GM23338 (cell line): ENCODE measurements around the gene ALDH16A1. TPM values are rescaled to one million over a fixed set of nuclear protein-coding genes. Genes with fewer than 3 reads are reported as not detected.

ENCODE experiments used
- ATAC-seq: fragments of 200-7000 bp; cut with Tn5 transposase; 3 replicates; pipeline ENCODE4 v1.9.1; 2020
- DNase-seq: peaks from one replicate; pipeline ENCODE4 v3.0.0-alpha.2; 2015; ENCODE audit warnings: low spot score
- H2AFZ ChIP-seq: fragments of 200-600 bp; sonication (generic); 2 replicates; pipeline ENCODE4 v1.8.0; 2016; ENCODE audit warnings: antibody characterized with exemption, mild to moderate bottlenecking, moderate library complexity
- H3F3A ChIP-seq: fragments of 200-600 bp; sonication (generic); replicated peaks from 2 replicates; pipeline ENCODE4 v1.8.0; 2017; ENCODE audit warnings: antibody characterized with exemption, mixed run types, low read depth
- H3K27ac ChIP-seq: fragments of 200-600 bp; sonication (generic); 2 replicates; pipeline ENCODE4 v1.6.1; 2016; ENCODE audit warnings: low read depth
- H3K27me3 ChIP-seq: fragments of 200-600 bp; sonication (generic); 2 replicates; pipeline ENCODE4 v1.8.0; 2016; ENCODE audit warnings: mild to moderate bottlenecking, mixed run types, moderate library complexity; ENCODE audit not compliant: insufficient read depth
- H3K36me3 ChIP-seq: fragments of 200-600 bp; sonication (generic); 2 replicates; pipeline ENCODE4 v1.8.0; 2016; ENCODE audit warnings: mild to moderate bottlenecking; ENCODE audit not compliant: insufficient read depth
- H3K4me1 ChIP-seq: fragments of 200-600 bp; sonication (generic); 2 replicates; pipeline ENCODE4 v1.8.0; 2016; ENCODE audit warnings: mild to moderate bottlenecking, moderate library complexity; ENCODE audit not compliant: insufficient read depth
- H3K4me2 ChIP-seq: fragments of 200-600 bp; sonication (generic); 2 replicates; pipeline ENCODE4 v1.7.1; 2017; ENCODE audit warnings: mixed run types
- H3K4me3 ChIP-seq: fragments of 200-600 bp; sonication (generic); 2 replicates; pipeline ENCODE4 v1.6.1; 2016; ENCODE audit warnings: mixed run types
- H3K79me2 ChIP-seq: fragments of 200-600 bp; sonication (generic); replicated peaks from 2 replicates; pipeline ENCODE4 v1.8.0; 2017; ENCODE audit warnings: mild to moderate bottlenecking; ENCODE audit not compliant: insufficient read depth
- H3K9me2 ChIP-seq: fragments of 200-600 bp; sonication (generic); 2 replicates; pipeline ENCODE4 v1.8.0; 2017; ENCODE audit not compliant: insufficient read depth
- H4K20me1 ChIP-seq: fragments of 200-600 bp; sonication (generic); replicated peaks from 2 replicates; pipeline ENCODE4 v1.8.0; 2017; ENCODE audit warnings: mild to moderate bottlenecking; ENCODE audit not compliant: insufficient read depth
- H3K27ac Mint-ChIP-seq: 2 replicates; pipeline ENCODE4 v1.8.0; 2020; ENCODE audit warnings: inconsistent platforms, mild to moderate bottlenecking, moderate library complexity, mixed read lengths
- H3K27me3 Mint-ChIP-seq: 3 replicates; pipeline ENCODE4 v1.8.0; 2022; ENCODE audit warnings: low read depth, mild to moderate bottlenecking, moderate library complexity, mixed read lengths, inconsistent platforms; ENCODE audit not compliant: insufficient read depth, poor library complexity
- H3K36me3 Mint-ChIP-seq: 3 replicates; pipeline ENCODE4 v1.8.0; 2021; ENCODE audit warnings: low read depth, mild to moderate bottlenecking, inconsistent platforms, moderate library complexity, mixed read lengths
- H3K4me1 Mint-ChIP-seq: 3 replicates; pipeline ENCODE4 v1.8.0; 2020; ENCODE audit warnings: mild to moderate bottlenecking, inconsistent platforms, mixed read lengths
- H3K4me3 Mint-ChIP-seq: 3 replicates; pipeline ENCODE4 v1.8.0; 2021; ENCODE audit warnings: moderate library complexity, mild to moderate bottlenecking, inconsistent platforms, mixed read lengths
- H3K9me3 Mint-ChIP-seq: 3 replicates; pipeline ENCODE4 v1.8.0; 2020; ENCODE audit warnings: moderate library complexity, mild to moderate bottlenecking, inconsistent platforms, mixed read lengths
- CREB1 ChIP-seq: fragments of 250-450 bp; sonication (Bioruptor Pico); IDR thresholded peaks from 2 replicates; pipeline ENCODE4 v1.5.0; 2020; ENCODE audit warnings: low read depth, mild to moderate bottlenecking, moderate library complexity
- EZH2 ChIP-seq: fragments of 200-600 bp; sonication (generic); IDR thresholded peaks from one replicate; pipeline ENCODE4 v1.8.0; 2017; ENCODE audit warnings: antibody characterized with exemption, mild to moderate bottlenecking, low read depth; ENCODE audit not compliant: unreplicated experiment
- EZH2phosphoT487 ChIP-seq: fragments of 200-600 bp; sonication (generic); IDR thresholded peaks from one replicate; pipeline ENCODE4 v1.8.1; 2018; ENCODE audit warnings: antibody characterized with exemption; ENCODE audit not compliant: unreplicated experiment
- JUNB ChIP-seq: IDR thresholded peaks from one replicate; pipeline ENCODE4 v1.6.1; 2016; ENCODE audit warnings: antibody characterized with exemption; ENCODE audit not compliant: unreplicated experiment
- NANOG ChIP-seq: IDR thresholded peaks from 2 replicates; pipeline ENCODE4 v1.6.1; 2016; ENCODE audit warnings: antibody characterized with exemption, borderline replicate concordance
- POLR2AphosphoS5 ChIP-seq: IDR thresholded peaks from 2 replicates; pipeline ENCODE4 v1.6.1; 2016; ENCODE audit warnings: antibody characterized with exemption, low read depth
- STAT1 ChIP-seq: IDR thresholded peaks from one replicate; pipeline ENCODE4 v1.6.1; 2016; ENCODE audit warnings: antibody characterized with exemption; ENCODE audit not compliant: unreplicated experiment
- ZNF114 ChIP-seq: fragments of 250-450 bp; sonication (Bioruptor Pico); IDR thresholded peaks from 2 replicates; pipeline ENCODE4 v1.5.0; 2020; ENCODE audit warnings: mild to moderate bottlenecking, moderate library complexity
- ZNF331 ChIP-seq: fragments of 250-450 bp; sonication (Bioruptor Pico); IDR thresholded peaks from 2 replicates; pipeline ENCODE4 v1.5.0; 2020; ENCODE audit warnings: low read depth, mild to moderate bottlenecking, moderate library complexity
- polyA plus RNA-seq: library from polyadenylated mRNA; unstranded; fragments of >200 nt; fragmentation: Nextera tagmentation; extraction: Ambion mirVana; gene quantifications from 2 replicates; pipeline ENCODE4 v1.2.1, GENCODE V29; 2016
- total RNA-seq: library from RNA; depleted of rRNA; stranded (reverse); fragments of >200 nt; shearing (Covaris generic); gene quantifications from 2 replicates; pipeline ENCODE4 v1.2.3, GENCODE V29; 2014
- TF ChIP-seq, protein P1 (sequence below): fragments of 250-450 bp; sonication (Bioruptor Pico); IDR thresholded peaks from 2 replicates; pipeline ENCODE4 v1.5.0; 2020; ENCODE audit warnings: mild to moderate bottlenecking, moderate library complexity
- TF ChIP-seq, protein P2 (sequence below): IDR thresholded peaks from one replicate; pipeline ENCODE4 v1.6.1; 2018; ENCODE audit warnings: antibody characterized with exemption; ENCODE audit not compliant: unreplicated experiment
- TF ChIP-seq, protein P3 (sequence below): IDR thresholded peaks from 2 replicates; pipeline ENCODE4 v1.6.1; 2016; ENCODE audit warnings: antibody characterized with exemption
- TF ChIP-seq, protein P4 (sequence below), 2 experiments: fragments of 200-600 bp in 1 of 2; sonication (generic) in 1 of 2; conservative IDR thresholded peaks; 2 replicates each; pipeline versions ENCODE4 v1.5.1 to v1.6.1; 2016 to 2017; ENCODE audit warnings: antibody characterized with exemption in 2 of 2, low read depth in 2 of 2, mild to moderate bottlenecking in 2 of 2, moderate library complexity in 1 of 2

Gene ALDH16A1
- total and polyA plus RNA-seq, 2 experiments from 2014 or later: 16.8 to 57.3 TPM

DNA sequence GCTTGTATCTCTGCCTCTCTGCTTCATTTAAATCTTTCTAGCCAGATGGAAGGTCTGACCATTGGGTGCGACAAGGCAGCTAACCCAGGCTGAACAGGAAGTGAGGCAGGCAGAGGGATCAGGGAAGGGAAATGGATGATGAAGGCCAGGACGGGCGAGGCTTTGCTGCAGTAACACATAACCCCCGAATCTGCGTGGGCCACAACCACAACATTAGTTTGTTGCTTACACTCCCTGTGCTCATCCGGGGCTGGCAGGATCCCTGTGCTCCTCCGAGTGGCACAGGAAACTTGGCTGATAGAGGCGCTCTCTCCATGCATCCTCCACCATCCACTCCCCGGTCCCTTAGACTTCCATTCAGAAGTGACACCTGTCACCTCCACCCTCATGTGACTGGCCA is 19.9 kb downstream of the ALDH16A1 start:
- Histone ChIP-seq H3K4me2 (no peak overlapping the region), H3K27me3 (no peaks in the 10 kb centered on the region; the same call in 1 of the 2 replicates), H3K4me1 (peaks cover 11% of the 10 kb centered on the region; the same call in 1 of the 2 replicates), H3K79me2 (no peaks in the 10 kb centered on the region), H3K4me3 (no peak overlapping the region), H3K9me2 (no peaks in the 10 kb centered on the region), H2AFZ (no peak overlapping the region), H3K36me3 (no peaks in the 10 kb centered on the region), H3K27ac (no peak overlapping the region), H3F3A (peaks cover 24% of the 10 kb centered on the region; the same call in 1 of the 2 replicates), H4K20me1 (no peaks in the 10 kb centered on the region)
- peaks cover 19% of the 10 kb centered on the region for H3K36me3 Mint-ChIP-seq
- H3K4me1 Mint-ChIP-seq: peaks cover 21% of the 10 kb centered on the region
- no peak overlapping the region for H3K27ac Mint-ChIP-seq
- no peak for ATAC-seq
- no peaks in the 10 kb centered on the region for H3K9me3 Mint-ChIP-seq
- H3K4me3 Mint-ChIP-seq: no peak overlapping the region
- TF ChIP-seq NANOG: no peak
- no peak for TF ChIP-seq POLR2AphosphoS5
- TF ChIP-seq ZNF114 (CRISPR knock-in tag): no peak
- TF ChIP-seq JUNB: no peak
- no peak for TF ChIP-seq STAT1
- TF ChIP-seq EZH2: no peak
- no peak for TF ChIP-seq EZH2phosphoT487
- TF ChIP-seq, protein P1, sequence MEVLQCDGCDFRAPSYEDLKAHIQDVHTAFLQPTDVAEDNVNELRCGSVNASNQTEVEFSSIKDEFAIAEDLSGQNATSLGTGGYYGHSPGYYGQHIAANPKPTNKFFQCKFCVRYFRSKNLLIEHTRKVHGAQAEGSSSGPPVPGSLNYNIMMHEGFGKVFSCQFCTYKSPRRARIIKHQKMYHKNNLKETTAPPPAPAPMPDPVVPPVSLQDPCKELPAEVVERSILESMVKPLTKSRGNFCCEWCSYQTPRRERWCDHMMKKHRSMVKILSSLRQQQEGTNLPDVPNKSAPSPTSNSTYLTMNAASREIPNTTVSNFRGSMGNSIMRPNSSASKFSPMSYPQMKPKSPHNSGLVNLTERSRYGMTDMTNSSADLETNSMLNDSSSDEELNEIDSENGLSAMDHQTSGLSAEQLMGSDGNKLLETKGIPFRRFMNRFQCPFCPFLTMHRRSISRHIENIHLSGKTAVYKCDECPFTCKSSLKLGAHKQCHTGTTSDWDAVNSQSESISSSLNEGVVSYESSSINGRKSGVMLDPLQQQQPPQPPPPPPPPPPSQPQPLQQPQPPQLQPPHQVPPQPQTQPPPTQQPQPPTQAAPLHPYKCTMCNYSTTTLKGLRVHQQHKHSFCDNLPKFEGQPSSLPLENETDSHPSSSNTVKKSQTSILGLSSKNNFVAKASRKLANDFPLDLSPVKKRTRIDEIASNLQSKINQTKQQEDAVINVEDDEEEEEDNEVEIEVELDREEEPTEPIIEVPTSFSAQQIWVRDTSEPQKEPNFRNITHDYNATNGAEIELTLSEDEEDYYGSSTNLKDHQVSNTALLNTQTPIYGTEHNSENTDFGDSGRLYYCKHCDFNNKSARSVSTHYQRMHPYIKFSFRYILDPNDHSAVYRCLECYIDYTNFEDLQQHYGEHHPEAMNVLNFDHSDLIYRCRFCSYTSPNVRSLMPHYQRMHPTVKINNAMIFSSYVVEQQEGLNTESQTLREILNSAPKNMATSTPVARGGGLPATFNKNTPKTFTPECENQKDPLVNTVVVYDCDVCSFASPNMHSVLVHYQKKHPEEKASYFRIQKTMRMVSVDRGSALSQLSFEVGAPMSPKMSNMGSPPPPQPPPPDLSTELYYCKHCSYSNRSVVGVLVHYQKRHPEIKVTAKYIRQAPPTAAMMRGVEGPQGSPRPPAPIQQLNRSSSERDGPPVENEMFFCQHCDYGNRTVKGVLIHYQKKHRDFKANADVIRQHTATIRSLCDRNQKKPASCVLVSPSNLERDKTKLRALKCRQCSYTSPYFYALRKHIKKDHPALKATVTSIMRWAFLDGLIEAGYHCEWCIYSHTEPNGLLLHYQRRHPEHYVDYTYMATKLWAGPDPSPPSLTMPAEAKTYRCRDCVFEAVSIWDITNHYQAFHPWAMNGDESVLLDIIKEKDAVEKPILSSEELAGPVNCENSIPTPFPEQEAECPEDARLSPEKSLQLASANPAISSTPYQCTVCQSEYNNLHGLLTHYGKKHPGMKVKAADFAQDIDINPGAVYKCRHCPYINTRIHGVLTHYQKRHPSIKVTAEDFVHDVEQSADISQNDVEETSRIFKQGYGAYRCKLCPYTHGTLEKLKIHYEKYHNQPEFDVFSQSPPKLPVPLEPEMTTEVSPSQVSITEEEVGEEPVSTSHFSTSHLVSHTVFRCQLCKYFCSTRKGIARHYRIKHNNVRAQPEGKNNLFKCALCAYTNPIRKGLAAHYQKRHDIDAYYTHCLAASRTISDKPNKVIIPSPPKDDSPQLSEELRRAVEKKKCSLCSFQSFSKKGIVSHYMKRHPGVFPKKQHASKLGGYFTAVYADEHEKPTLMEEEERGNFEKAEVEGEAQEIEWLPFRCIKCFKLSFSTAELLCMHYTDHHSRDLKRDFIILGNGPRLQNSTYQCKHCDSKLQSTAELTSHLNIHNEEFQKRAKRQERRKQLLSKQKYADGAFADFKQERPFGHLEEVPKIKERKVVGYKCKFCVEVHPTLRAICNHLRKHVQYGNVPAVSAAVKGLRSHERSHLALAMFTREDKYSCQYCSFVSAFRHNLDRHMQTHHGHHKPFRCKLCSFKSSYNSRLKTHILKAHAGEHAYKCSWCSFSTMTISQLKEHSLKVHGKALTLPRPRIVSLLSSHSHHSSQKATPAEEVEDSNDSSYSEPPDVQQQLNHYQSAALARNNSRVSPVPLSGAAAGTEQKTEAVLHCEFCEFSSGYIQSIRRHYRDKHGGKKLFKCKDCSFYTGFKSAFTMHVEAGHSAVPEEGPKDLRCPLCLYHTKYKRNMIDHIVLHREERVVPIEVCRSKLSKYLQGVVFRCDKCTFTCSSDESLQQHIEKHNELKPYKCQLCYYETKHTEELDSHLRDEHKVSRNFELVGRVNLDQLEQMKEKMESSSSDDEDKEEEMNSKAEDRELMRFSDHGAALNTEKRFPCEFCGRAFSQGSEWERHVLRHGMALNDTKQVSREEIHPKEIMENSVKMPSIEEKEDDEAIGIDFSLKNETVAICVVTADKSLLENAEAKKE (CRISPR knock-in tag): no peak
- TF ChIP-seq, protein P2, sequence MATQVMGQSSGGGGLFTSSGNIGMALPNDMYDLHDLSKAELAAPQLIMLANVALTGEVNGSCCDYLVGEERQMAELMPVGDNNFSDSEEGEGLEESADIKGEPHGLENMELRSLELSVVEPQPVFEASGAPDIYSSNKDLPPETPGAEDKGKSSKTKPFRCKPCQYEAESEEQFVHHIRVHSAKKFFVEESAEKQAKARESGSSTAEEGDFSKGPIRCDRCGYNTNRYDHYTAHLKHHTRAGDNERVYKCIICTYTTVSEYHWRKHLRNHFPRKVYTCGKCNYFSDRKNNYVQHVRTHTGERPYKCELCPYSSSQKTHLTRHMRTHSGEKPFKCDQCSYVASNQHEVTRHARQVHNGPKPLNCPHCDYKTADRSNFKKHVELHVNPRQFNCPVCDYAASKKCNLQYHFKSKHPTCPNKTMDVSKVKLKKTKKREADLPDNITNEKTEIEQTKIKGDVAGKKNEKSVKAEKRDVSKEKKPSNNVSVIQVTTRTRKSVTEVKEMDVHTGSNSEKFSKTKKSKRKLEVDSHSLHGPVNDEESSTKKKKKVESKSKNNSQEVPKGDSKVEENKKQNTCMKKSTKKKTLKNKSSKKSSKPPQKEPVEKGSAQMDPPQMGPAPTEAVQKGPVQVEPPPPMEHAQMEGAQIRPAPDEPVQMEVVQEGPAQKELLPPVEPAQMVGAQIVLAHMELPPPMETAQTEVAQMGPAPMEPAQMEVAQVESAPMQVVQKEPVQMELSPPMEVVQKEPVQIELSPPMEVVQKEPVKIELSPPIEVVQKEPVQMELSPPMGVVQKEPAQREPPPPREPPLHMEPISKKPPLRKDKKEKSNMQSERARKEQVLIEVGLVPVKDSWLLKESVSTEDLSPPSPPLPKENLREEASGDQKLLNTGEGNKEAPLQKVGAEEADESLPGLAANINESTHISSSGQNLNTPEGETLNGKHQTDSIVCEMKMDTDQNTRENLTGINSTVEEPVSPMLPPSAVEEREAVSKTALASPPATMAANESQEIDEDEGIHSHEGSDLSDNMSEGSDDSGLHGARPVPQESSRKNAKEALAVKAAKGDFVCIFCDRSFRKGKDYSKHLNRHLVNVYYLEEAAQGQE: no peak
- TF ChIP-seq, protein P3, sequence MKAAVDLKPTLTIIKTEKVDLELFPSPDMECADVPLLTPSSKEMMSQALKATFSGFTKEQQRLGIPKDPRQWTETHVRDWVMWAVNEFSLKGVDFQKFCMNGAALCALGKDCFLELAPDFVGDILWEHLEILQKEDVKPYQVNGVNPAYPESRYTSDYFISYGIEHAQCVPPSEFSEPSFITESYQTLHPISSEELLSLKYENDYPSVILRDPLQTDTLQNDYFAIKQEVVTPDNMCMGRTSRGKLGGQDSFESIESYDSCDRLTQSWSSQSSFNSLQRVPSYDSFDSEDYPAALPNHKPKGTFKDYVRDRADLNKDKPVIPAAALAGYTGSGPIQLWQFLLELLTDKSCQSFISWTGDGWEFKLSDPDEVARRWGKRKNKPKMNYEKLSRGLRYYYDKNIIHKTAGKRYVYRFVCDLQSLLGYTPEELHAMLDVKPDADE: no peak
- TF ChIP-seq CREB1 (CRISPR knock-in tag): no peak
- TF ChIP-seq ZNF331 (CRISPR knock-in tag): no peak
- TF ChIP-seq, protein P4, sequence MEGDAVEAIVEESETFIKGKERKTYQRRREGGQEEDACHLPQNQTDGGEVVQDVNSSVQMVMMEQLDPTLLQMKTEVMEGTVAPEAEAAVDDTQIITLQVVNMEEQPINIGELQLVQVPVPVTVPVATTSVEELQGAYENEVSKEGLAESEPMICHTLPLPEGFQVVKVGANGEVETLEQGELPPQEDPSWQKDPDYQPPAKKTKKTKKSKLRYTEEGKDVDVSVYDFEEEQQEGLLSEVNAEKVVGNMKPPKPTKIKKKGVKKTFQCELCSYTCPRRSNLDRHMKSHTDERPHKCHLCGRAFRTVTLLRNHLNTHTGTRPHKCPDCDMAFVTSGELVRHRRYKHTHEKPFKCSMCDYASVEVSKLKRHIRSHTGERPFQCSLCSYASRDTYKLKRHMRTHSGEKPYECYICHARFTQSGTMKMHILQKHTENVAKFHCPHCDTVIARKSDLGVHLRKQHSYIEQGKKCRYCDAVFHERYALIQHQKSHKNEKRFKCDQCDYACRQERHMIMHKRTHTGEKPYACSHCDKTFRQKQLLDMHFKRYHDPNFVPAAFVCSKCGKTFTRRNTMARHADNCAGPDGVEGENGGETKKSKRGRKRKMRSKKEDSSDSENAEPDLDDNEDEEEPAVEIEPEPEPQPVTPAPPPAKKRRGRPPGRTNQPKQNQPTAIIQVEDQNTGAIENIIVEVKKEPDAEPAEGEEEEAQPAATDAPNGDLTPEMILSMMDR (conservative IDR thresholded peaks at IDR 0.05; ENCODE audit: low read depth in 2 of 2): no peak
- DNase-seq: no peak
- peaks cover 23% of the 10 kb centered on the region for H3K27me3 Mint-ChIP-seq
